ENCODE measurements around the gene ATP2C2. TPM values are rescaled to one million over a fixed set of nuclear protein-coding genes. Genes with fewer than 3 reads are reported as not detected.

ATP2C2 gene
- total and polyA plus RNA-seq, 2 experiments from 2014 or later, result 0.53 TPM; not detected in 1

GRCh38 chr16:84497418-84498222, 129.3 kb downstream of the ATP2C2 start:
- Histone ChIP-seq H3K4me1 (ENCODE audit: low read depth) (no peaks in the 10 kb centered on the region), H3K27me3 (no peaks in the 10 kb centered on the region), H3K27ac (no peak overlapping the region), H3K4me3 (no peak overlapping the region), H3K36me3 (peaks cover 36% of the 10 kb centered on the region), H3K9me3 (ENCODE audit: low read depth) (no peaks in the 10 kb centered on the region)
- no peak for DNase-seq (ENCODE audit: low read depth in 1 of 2, low spot score in 1 of 2)
- TF ChIP-seq CTCF (IDR thresholded peaks at IDR 0.05; ENCODE audit: low read depth, low read length), result no peak

DNA sequence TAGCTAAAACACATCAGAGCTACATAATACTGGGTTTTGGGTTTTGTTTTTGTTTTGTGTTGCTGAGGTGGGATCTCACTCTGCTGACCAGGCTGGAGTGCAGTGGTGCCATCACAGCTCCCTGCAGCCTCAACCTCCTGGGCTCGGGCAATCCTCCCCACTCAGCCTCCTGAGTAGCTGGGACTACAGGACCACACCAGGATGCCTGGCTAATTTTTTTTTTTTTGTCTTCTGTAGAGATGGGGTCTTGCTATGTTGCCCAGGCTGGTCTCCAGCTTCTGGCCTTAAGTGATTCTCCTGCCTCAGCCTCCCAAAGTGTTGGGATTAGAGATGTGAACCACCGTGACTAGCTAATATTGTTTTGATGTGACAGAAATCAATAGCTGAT, 129.9 kb downstream of the ATP2C2 start:
- DNase-seq (ENCODE audit: low read depth in 1 of 2, low spot score in 1 of 2), result no peak
- Histone ChIP-seq H3K27me3 (no peaks in the 10 kb centered on the region), H3K9me3 (ENCODE audit: low read depth) (no peaks in the 10 kb centered on the region), H3K36me3 (peaks cover 31% of the 10 kb centered on the region), H3K4me1 (ENCODE audit: low read depth) (no peaks in the 10 kb centered on the region), H3K27ac (no peak overlapping the region), H3K4me3 (no peak overlapping the region)
- no peak for TF ChIP-seq CTCF (IDR thresholded peaks at IDR 0.05; ENCODE audit: low read depth, low read length)

- Histone ChIP-seq H3K4me3 (no peak overlapping the region), H3K27ac (no peak overlapping the region), H3K9me3 (ENCODE audit: low read depth) (no peaks in the 10 kb centered on the region), H3K36me3 (peaks cover 25% of the 10 kb centered on the region), H3K4me1 (ENCODE audit: low read depth) (no peaks in the 10 kb centered on the region), H3K27me3 (no peaks in the 10 kb centered on the region)
- no peak for TF ChIP-seq CTCF (IDR thresholded peaks at IDR 0.05; ENCODE audit: low read depth, low read length)
- no peak for DNase-seq (ENCODE audit: low read depth in 1 of 2, low spot score in 1 of 2)
Measured at GRCh38 chr16:84498859-84499620, 130.7 kb downstream of the ATP2C2 start.

- Histone ChIP-seq H3K4me1 (ENCODE audit: low read depth) (no peaks in the 10 kb centered on the region), H3K27me3 (no peaks in the 10 kb centered on the region), H3K36me3 (peaks cover 19% of the 10 kb centered on the region), H3K27ac (no peak overlapping the region), H3K9me3 (ENCODE audit: low read depth) (no peaks in the 10 kb centered on the region), H3K4me3 (no peak overlapping the region)
- no peak for TF ChIP-seq CTCF (IDR thresholded peaks at IDR 0.05; ENCODE audit: low read depth, low read length)
- DNase-seq (ENCODE audit: low read depth in 1 of 2, low spot score in 1 of 2), result no peak
Measured at GRCh38 chr16:84499638-84500037, 131.3 kb downstream of the ATP2C2 start.

DNA sequence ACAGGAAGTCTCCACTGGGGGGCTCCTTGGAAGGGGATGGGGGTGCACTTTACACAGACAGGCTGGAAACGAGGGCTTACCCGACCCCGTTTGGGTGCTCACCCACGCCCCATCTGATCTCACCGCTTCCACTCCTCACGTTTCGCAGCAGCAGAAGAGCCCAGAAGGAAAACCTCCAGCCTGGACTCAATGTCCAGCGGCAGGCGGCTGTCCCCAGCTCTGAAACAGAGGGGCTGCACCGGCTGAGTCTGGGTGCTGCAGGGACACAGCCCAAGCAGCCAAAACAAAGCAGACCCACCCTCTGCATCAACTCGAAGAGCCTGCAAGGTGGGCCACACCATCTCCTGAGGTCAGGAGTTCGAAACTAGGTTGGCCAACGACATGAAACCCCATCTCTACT, 132.2 kb downstream of the ATP2C2 start:
- no peak for DNase-seq (ENCODE audit: low read depth in 1 of 2, low spot score in 1 of 2)
- Histone ChIP-seq H3K27ac (no peak overlapping the region), H3K27me3 (no peaks in the 10 kb centered on the region), H3K4me3 (no peak overlapping the region), H3K9me3 (ENCODE audit: low read depth) (no peaks in the 10 kb centered on the region), H3K36me3 (peaks cover 10% of the 10 kb centered on the region), H3K4me1 (ENCODE audit: low read depth) (no peaks in the 10 kb centered on the region)
- no peak for TF ChIP-seq CTCF (IDR thresholded peaks at IDR 0.05; ENCODE audit: low read depth, low read length)
